GM20000 (cell line): Measurements from ENCODE around the gene TAP1.

ENCODE experiments used
- DNase-seq: peaks from one replicate; pipeline ENCODE4 v3.0.0; 2012; ENCODE audit warnings: low spot score
- TF ChIP-seq, protein P1 (sequence below): IDR thresholded peaks from 2 replicates; pipeline ENCODE4 v1.5.1; 2012; ENCODE audit warnings: mild to moderate bottlenecking, control low read depth; ENCODE audit errors: extremely low read depth, missing control alignments

The TAP1 gene, protein sequence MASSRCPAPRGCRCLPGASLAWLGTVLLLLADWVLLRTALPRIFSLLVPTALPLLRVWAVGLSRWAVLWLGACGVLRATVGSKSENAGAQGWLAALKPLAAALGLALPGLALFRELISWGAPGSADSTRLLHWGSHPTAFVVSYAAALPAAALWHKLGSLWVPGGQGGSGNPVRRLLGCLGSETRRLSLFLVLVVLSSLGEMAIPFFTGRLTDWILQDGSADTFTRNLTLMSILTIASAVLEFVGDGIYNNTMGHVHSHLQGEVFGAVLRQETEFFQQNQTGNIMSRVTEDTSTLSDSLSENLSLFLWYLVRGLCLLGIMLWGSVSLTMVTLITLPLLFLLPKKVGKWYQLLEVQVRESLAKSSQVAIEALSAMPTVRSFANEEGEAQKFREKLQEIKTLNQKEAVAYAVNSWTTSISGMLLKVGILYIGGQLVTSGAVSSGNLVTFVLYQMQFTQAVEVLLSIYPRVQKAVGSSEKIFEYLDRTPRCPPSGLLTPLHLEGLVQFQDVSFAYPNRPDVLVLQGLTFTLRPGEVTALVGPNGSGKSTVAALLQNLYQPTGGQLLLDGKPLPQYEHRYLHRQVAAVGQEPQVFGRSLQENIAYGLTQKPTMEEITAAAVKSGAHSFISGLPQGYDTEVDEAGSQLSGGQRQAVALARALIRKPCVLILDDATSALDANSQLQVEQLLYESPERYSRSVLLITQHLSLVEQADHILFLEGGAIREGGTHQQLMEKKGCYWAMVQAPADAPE

DNA sequence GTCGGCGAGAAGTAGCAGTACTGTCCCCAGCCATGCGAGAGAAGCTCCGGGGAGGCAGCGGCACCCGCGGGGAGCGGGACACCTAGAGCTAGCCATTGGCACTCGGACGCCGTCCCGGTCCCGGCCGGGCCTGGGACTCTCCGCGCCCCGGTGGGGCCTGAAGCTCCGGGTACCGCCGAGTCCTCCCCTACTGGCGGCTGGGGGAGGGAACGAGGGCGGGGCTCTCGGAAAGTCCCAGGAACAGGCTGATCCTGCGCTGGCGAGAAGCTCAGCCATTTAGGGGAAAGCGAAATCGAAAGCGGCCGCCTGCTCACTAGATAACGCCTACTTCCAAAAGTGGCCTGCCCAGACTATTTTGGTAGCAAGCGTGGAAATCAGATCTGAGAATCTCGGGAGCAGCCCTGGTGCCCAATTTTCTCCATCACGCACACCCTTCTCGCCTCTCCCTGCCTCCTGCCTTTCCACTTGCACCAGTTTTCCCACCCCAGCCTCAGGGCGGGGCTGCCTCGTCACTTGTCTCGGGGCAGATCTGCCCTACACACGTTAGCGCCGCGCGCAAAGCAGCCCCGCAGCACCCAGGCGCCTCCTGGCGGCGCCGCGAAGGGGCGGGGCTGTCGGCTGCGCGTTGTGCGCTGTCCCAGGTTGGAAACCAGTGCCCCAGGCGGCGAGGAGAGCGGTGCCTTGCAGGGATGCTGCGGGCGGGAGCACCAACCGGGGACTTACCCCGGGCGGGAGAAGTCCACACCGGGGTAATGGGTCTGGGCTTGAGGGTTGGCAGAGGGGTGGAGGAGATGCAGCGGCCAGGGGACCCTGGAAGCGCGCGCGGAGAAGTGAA is at the start of gene TAP1, which contains the start of gene PSMB9:
Gene TAP1 (minus strand): TSS at position 164 of the 835 bp plus-strand sequence. CDS start 68 bp downstream, at position 96.
Gene PSMB9 (plus strand): TSS at position 652 of the 835 bp plus-strand sequence. CDS start 38 bp downstream, at position 690.
- TF ChIP-seq, protein P1, sequence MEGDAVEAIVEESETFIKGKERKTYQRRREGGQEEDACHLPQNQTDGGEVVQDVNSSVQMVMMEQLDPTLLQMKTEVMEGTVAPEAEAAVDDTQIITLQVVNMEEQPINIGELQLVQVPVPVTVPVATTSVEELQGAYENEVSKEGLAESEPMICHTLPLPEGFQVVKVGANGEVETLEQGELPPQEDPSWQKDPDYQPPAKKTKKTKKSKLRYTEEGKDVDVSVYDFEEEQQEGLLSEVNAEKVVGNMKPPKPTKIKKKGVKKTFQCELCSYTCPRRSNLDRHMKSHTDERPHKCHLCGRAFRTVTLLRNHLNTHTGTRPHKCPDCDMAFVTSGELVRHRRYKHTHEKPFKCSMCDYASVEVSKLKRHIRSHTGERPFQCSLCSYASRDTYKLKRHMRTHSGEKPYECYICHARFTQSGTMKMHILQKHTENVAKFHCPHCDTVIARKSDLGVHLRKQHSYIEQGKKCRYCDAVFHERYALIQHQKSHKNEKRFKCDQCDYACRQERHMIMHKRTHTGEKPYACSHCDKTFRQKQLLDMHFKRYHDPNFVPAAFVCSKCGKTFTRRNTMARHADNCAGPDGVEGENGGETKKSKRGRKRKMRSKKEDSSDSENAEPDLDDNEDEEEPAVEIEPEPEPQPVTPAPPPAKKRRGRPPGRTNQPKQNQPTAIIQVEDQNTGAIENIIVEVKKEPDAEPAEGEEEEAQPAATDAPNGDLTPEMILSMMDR: peak; percentile 84
- peak; percentile 95 for DNase-seq

DNA sequence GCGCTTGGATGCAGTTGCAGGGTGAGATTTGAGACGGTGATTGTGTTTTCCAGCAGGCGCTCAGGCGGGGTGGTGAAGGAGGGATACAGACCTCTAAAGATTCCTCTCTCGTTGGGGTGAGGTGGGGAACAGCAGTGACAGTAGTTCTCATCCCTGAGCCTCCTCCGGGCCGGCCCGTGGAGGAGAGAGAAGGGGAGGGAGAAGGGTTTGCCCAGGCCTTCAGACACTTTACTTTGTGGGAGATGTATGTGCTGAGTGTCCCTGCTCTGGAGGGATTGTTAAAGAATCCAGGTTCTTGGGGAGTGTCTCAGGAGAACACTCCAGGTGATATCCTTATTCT is 41.5 kb upstream of the TAP1 start:
- DNase-seq: no peak
- TF ChIP-seq, protein P1: no peak

DNA sequence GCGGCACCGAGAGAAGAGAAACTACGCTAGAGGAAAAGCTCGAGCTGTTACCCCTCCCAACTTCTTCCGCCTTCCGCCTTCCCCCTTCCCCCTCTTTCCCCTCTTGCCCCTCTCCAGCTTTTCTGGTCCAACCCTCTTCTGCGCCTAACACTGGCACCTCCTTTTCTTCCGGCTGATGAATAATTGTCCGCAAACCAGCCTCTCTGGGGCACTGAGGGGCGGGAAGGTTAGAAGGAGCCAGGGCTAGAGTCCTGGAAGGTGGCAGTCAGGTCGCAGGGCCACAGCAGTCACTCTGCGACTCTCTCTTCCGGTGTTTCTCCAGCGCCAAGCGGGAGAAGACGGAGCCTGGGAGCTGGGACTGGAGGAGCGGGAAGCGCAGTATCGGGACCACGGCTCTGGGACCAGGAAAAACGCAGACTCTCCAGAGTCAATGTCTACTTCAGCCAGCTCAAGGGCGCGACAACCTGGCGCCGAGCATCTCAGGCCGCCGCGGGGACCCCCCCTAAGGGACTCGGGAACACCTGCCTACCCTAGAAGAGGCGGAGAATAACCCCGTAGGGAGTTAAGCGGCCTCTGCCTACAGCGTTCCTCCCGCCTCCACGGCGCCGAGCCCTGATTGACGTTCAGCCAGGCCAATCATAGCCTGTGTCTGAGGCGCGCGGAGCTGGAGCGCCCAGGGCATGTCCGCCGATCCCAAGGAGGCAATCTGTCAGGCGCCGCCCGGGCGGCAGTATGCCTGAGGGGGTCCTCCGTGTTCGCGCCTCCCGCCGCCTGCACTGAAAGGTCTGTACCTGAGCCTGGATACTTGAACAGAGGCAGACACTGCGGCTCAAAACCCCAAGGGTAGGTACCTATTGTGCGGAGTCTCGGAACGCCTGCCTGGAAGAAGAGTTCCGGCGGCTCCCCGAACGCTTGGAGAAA is 40.8 kb upstream of the TAP1 start:
- DNase-seq: peak; percentile 96
- TF ChIP-seq, protein P1: no peak

DNA sequence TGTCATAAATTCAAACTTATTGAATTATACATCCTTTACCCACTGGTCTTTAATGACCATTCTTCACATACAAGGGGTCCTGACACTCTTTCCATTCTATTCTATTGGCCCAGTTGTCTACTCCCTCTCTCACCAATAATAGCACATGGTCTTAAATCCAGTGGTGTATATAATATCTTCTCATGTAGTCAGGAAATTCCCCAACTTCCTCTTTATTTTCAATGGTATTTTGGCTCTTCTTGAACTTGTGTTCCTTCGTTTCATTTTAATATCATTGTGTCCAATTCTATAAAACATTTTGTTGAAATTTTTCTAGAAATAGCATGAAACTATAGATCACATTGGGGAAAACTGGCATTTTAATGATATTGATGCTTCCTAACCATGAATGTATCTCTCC is 37.3 kb upstream of the TAP1 start:
- TF ChIP-seq, protein P1: no peak
- no peak for DNase-seq

DNA sequence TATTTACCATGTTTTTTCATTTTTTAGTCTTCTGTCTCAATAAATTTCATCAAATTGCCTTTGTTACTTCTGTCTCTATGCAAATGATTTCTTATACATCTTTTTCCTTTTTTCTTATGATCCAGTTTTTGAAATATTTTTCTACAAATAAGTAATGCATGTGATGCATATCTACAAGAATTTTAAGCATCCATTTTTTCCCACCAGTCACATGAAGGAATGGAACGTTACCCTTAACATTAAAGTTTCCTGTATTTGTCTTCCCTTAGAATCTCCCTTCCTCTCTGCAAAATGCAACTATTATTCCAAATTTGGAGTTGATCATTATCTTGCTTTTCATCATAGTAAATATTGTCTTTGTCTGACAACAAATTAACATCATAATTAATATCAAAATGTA is 36.0 kb upstream of the TAP1 start:
- no peak for DNase-seq
- TF ChIP-seq, protein P1: no peak

DNA sequence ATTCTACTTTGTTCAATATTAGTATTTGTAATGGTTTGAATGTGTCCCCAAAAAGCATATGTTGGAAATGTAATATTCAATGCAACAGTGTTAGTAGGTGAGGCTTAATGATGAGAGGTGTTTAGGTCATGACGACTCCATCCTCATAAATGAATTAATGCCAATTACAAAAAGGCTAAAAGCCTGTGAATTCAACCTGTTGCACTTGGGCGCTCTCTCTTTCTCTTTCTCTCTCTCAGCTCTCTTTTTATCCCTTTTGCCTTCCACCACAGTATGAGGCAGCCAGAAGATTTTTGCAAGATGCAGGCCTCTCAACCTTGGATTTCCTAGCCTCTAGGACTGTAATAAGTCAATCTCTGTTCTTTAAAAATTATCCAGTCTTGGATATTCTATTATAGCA is 35.1 kb upstream of the TAP1 start:
- TF ChIP-seq, protein P1: no peak
- DNase-seq: no peak
